EL (cell line): ENCODE data around the gene MGRN1.

Experiments used
- DNase-seq: peaks from one replicate; pipeline ENCODE4 v3.0.0-alpha.2; 2016

Gene MGRN1

GRCh38 chr16:4624015-4624826, at the start of gene MGRN1:
MGRN1 (plus strand) TSS chr16:4624826; CDS start chr16:4624961, 135 bp downstream.
- DNase-seq: peak; percentile 97

- no peak for DNase-seq
Observed at GRCh38 chr16:4574919-4575705, 49.5 kb upstream of the MGRN1 start.

- no peak for DNase-seq
Observed at GRCh38 chr16:4576008-4576407, 48.6 kb upstream of the MGRN1 start.

GRCh38 chr16:4578961-4579530, 45.6 kb upstream of the MGRN1 start:
- DNase-seq: no peak

GRCh38 chr16:4580250-4580649, 44.4 kb upstream of the MGRN1 start:
- DNase-seq: peak; percentile 10

GRCh38 chr16:4583906-4584305, 40.7 kb upstream of the MGRN1 start:
- no peak for DNase-seq

- DNase-seq: no peak
Observed at GRCh38 chr16:4586291-4586690, 38.3 kb upstream of the MGRN1 start.

GRCh38 chr16:4588386-4588785, 36.2 kb upstream of the MGRN1 start:
- DNase-seq: no peak

- DNase-seq: no peak
Observed at GRCh38 chr16:4588961-4589360, 35.7 kb upstream of the MGRN1 start.

GRCh38 chr16:4591191-4591590, 33.4 kb upstream of the MGRN1 start:
- DNase-seq: no peak

GRCh38 chr16:4591706-4592470, 32.7 kb upstream of the MGRN1 start:
- DNase-seq: no peak

GRCh38 chr16:4593086-4593485, 31.5 kb upstream of the MGRN1 start:
- no peak for DNase-seq

- no peak for DNase-seq
Observed at GRCh38 chr16:4594433-4595410, 29.9 kb upstream of the MGRN1 start.

- no peak for DNase-seq
Observed at GRCh38 chr16:4597174-4597573, 27.5 kb upstream of the MGRN1 start.

GRCh38 chr16:4599037-4599436, 25.6 kb upstream of the MGRN1 start:
- no peak for DNase-seq

- DNase-seq: no peak
Observed at GRCh38 chr16:4599545-4599944, 25.1 kb upstream of the MGRN1 start.

GRCh38 chr16:4601036-4601863, 23.4 kb upstream of the MGRN1 start:
- no peak for DNase-seq

- no peak for DNase-seq
Observed at GRCh38 chr16:4601864-4602186, 22.8 kb upstream of the MGRN1 start.

- DNase-seq: no peak
Observed at GRCh38 chr16:4602331-4602730, 22.3 kb upstream of the MGRN1 start.

GRCh38 chr16:4603624-4604170, 20.9 kb upstream of the MGRN1 start:
- DNase-seq: no peak

- no peak for DNase-seq
Observed at GRCh38 chr16:4604401-4604800, 20.2 kb upstream of the MGRN1 start.
